GM12801 (cell line): ENCODE measurements around the gene JPT2.

Experiments
- TF ChIP-seq, protein P1 (sequence below): IDR thresholded peaks from one replicate; pipeline ENCODE4 v1.5.1; 2011; ENCODE audit warnings: control low read depth; ENCODE audit not compliant: insufficient read length; ENCODE audit errors: extremely low read depth

The JPT2 gene

DNA sequence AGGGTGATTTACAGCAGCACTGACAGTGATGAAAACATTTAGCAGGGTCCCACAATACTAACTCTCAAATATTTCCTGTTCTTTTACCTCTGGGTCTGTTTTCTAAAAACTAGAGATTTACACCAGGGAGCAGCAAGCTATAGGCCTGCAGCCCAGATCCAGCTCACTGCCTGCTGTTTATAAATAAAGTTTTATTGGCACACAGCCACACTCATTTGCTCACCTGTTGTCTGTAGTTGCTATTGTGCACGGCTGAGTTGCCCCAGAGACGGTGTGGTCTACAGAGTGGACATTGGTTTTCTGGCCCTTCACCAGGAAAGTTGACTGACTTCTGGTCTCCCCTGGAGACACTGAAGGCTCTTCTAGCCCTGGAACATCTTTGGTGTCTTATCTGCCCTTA, 16.3 kb upstream of the JPT2 start:
- TF ChIP-seq, protein P1, sequence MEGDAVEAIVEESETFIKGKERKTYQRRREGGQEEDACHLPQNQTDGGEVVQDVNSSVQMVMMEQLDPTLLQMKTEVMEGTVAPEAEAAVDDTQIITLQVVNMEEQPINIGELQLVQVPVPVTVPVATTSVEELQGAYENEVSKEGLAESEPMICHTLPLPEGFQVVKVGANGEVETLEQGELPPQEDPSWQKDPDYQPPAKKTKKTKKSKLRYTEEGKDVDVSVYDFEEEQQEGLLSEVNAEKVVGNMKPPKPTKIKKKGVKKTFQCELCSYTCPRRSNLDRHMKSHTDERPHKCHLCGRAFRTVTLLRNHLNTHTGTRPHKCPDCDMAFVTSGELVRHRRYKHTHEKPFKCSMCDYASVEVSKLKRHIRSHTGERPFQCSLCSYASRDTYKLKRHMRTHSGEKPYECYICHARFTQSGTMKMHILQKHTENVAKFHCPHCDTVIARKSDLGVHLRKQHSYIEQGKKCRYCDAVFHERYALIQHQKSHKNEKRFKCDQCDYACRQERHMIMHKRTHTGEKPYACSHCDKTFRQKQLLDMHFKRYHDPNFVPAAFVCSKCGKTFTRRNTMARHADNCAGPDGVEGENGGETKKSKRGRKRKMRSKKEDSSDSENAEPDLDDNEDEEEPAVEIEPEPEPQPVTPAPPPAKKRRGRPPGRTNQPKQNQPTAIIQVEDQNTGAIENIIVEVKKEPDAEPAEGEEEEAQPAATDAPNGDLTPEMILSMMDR, result no peak

DNA sequence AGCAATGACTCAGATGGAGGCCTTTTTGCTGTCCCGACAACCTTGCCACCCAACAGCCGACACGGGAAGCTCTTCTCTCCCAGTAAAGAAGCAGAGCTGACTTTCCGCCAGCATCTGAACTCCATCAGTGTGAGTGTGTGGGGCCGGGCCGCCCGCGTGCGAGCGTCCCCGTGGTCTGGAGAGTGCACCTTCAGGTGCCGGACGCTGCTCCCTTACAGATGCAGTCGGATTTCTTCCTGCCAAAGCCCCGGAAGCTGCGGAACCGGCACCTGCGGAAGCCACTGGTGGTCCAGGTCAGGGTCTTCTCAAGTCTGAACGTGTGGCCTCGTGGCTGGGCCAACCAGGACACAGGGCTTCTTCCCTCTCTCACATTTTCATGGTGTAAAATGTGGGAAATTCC, 15.5 kb upstream of the JPT2 start:
- TF ChIP-seq, protein P1, result no peak

DNA sequence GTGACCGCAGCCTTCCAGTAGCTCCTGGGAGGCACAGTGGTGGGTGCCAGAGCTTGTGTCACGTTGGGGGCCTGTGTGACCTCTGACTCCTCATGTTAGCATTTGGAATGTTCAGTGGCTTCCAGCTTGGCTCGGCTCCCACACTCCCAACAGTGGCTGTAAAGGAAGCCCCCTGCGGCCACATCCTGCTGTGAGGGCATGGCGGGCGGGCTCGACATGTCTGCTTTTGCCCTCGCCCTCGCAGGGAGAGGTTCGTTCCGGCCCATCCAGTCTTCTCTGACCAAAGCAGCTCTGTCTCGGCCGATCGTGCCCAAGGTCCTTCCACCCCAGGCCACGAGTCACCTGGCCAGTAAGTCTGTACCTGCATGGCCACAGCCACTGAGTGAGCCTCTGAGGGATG, 12.2 kb upstream of the JPT2 start:
- TF ChIP-seq, protein P1, result no peak

DNA sequence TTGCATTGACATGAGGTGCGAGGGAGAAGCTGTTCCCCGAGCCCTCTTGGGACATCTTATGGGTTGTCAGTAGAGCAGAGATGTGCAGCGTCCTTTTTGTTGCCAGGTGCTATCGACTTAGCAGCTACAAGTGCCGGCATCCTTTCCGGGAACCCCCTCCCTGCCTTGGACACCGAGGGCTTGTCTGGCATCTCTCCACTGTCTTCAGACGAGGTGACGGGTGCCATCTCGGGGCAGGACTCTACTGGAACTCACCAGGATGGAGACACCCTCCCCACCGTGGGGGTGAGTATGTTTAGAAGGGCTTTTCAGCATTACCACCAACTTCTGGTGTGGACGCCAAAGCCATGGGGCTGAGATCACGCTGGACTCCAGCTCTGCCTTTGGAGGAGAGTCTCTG, 11.8 kb upstream of the JPT2 start:
- TF ChIP-seq, protein P1, result no peak

DNA sequence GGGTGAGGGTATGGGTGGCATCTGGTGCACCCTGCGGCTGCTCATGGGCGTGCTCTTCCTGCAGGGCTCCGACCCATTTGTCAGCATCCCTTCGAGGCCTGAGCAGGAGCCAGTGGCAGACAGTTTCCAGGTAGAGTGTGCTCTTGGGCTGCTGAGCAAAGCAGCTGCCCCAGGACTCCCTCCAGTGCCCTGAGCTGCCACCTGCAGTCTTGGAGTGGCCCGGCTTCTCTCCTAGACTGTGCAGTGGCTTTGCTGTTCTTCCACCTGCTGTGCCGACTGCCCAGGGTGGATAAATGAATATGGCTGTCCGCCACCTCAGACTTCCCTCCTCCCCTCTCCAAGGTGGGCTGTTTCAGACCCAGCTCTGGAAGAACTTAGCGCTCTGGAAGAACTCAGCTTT, 10.8 kb upstream of the JPT2 start:
- TF ChIP-seq, protein P1, result no peak

DNA sequence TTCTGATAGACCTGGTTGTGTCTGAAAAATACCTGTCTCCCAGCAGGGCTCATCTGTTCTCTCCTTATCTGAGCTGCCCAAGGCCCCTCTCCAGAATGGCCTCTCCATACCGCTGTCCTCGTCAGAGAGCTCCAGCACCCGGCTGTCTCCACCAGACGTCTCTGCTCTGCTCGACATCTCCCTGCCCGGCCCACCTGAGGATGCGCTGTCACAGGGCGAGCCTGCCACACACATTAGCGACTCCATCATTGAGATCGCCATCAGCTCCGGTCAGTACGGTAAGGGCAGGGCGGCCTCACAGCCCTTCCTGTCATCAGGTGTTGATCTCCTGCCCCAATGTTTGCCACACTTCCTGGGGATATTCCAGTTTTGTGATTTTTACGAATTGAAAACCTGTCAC, 10.2 kb upstream of the JPT2 start:
- TF ChIP-seq, protein P1, result no peak

DNA sequence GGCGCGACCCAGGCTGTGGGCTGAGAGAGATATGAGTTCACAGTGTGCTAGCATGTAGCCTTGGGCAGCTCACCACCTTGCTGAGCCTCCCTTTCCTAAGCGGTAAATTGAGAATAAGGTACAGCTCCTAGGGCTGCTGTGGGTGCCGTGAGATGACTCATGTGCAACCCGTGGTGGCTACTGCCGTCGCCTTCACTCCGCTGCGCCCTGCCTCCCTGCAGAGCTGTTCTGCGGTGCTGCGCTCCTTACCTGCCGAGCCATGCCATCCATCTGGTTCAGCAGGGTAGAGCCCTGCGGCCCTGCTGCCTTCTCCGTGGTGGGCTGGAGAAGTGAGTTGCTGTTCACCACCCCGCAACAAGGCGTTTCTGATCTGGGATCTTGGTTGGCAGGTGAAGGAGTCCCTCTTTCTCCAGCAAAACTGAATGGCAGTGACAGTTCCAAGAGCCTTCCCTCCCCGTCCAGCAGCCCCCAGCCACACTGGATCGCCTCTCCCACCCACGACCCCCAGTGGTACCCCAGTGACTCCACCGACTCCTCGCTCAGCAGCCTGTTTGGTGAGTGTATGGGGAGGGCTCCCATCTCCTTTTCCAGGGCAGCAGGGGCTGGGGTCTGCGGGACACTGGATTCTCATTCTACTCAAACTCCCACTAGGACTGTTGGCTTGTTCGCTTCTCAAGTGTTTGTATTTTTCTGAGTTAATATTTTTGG, 9.3 kb upstream of the JPT2 start:
- TF ChIP-seq, protein P1, result no peak
